HepG2 (cell line): ENCODE data around the gene SMARCA4. TPM values are rescaled to one million over a fixed set of nuclear protein-coding genes. Genes with fewer than 3 reads are reported as not detected.

Source experiments
- ATAC-seq: fragments of 200-7000 bp; cut with Tn5 transposase; 3 replicates; pipeline ENCODE4 v1.9.1; 2020; ENCODE audit warnings: mild to moderate bottlenecking, moderate library complexity
- BruUV-seq: library from RNA; stranded (reverse); fragments of 400-500 nt; replicated peaks from 2 replicates; lab custom pipeline; 2021; lab: Mats Ljungman, UMichigan
- CTCF ChIA-PET: fragments of 300-600 bp; formaldehyde crosslinking; extraction: SDS; loops from one replicate; lab custom pipeline; 2021; ENCODE audit warnings: low total read pairs, inconsistent platforms, low intra/inter-chr PET ratio; lab: Yijun Ruan, JAX
- POLR2A ChIA-PET: fragments of 350-600 bp; sonication (Branson Sonifier 250); formaldehyde crosslinking; loops from one replicate; lab custom pipeline; 2020; ENCODE audit warnings: antibody characterized with exemption, inconsistent platforms; lab: Yijun Ruan, JAX
- DNase-seq: peaks from one replicate; pipeline ENCODE4 v3.0.0-alpha.2; 2015; ENCODE audit warnings: low spot score
- FAIRE-seq: peaks from 3 replicates; lab custom pipeline; 2011; peaks lifted over from hg19 to GRCh38; lab: Jason Lieb, UNC
- H2AFZ ChIP-seq: one replicate; pipeline ENCODE4 v1.6.1; 2011; ENCODE audit warnings: low read length, inconsistent platforms
- H3K27ac ChIP-seq: fragments of 300-600 bp; 3 replicates; pipeline ENCODE4 v1.8.0; 2011; ENCODE audit warnings: mixed run types, mild to moderate bottlenecking, mixed read lengths, low read length, inconsistent platforms; ENCODE audit not compliant: insufficient read depth; ENCODE audit errors: extremely low read length
- H3K27me3 ChIP-seq, 2 experiments: fragments of 200-600 bp in 1 of 2; 2 replicates in 1 of 2; 3 replicates in 1 of 2; pipeline versions ENCODE4 v1.6.0 to v1.8.0; 2011; ENCODE audit warnings: low read length in 2 of 2, mild to moderate bottlenecking in 2 of 2, moderate library complexity in 2 of 2, inconsistent platforms in 1 of 2; ENCODE audit not compliant: insufficient read depth in 2 of 2, control insufficient read depth in 1 of 2
- H3K36me3 ChIP-seq, 2 experiments: fragments of 200-600 bp in 1 of 2; replicated peaks in 1 of 2; 2 replicates in 1 of 2; 3 replicates in 1 of 2; pipeline versions ENCODE4 v1.5.1 to v1.8.0; 2011; ENCODE audit warnings: low read length in 2 of 2, inconsistent platforms in 1 of 2; ENCODE audit not compliant: insufficient read depth in 2 of 2, control insufficient read depth in 1 of 2
- H3K4me1 ChIP-seq: 2 replicates; pipeline ENCODE4 v1.5.1; 2012; ENCODE audit warnings: low read length, inconsistent platforms; ENCODE audit not compliant: insufficient read depth
- H3K4me2 ChIP-seq: 2 replicates; pipeline ENCODE4 v1.6.0; 2011; ENCODE audit warnings: low read depth, low read length, inconsistent platforms
- H3K4me3 ChIP-seq, 3 experiments: fragments of 200-600 bp in 1 of 3; sonication (generic), shearing (Covaris generic) in 1 of 3; replicated peaks in 1 of 3; 2 replicates each; pipeline ENCODE4 v1.5.1; 2011 to 2016; ENCODE audit warnings: low read length in 3 of 3, inconsistent platforms in 2 of 3, low read depth in 2 of 3, mild to moderate bottlenecking in 2 of 3, control low read depth in 1 of 3, mixed read lengths in 1 of 3; ENCODE audit not compliant: insufficient read depth in 1 of 3
- H3K79me2 ChIP-seq: one replicate; pipeline ENCODE4 v1.6.1; 2011; ENCODE audit warnings: low read length, inconsistent platforms; ENCODE audit not compliant: insufficient read depth
- H3K9ac ChIP-seq: 2 replicates; pipeline ENCODE4 v1.6.0; 2011; ENCODE audit warnings: mild to moderate bottlenecking, low read depth, low read length, inconsistent platforms; ENCODE audit not compliant: insufficient read depth
- H3K9me3 ChIP-seq: 2 replicates; pipeline ENCODE4 v1.5.1; 2012; ENCODE audit warnings: mild to moderate bottlenecking, low read length
- H4K20me1 ChIP-seq: 2 replicates; pipeline ENCODE4 v1.6.0; 2011; ENCODE audit warnings: inconsistent platforms, mild to moderate bottlenecking, low read length, moderate library complexity; ENCODE audit not compliant: insufficient read depth
- ADNP ChIP-seq: sonication (generic); formaldehyde crosslinking; IDR thresholded peaks from 2 replicates; pipeline ENCODE4 v1.4.0; 2020; ENCODE audit warnings: missing genetic modification reagents
- NFYB ChIP-seq: sonication (generic); formaldehyde crosslinking; IDR thresholded peaks from 2 replicates; pipeline ENCODE4 v1.4.0; 2020; ENCODE audit warnings: missing genetic modification reagents
- POLR2AphosphoS5 ChIP-seq: IDR thresholded peaks from 2 replicates; pipeline ENCODE4 v1.6.1; 2012; ENCODE audit warnings: low read depth, low read length
- PTBP1 ChIP-seq: fragments of 200-400 bp; formaldehyde crosslinking; IDR thresholded peaks from 2 replicates; pipeline ENCODE4 v1.6.1; 2018; ENCODE audit warnings: low read length, low read depth; ENCODE audit not compliant: poor library complexity, severe bottlenecking
- SSRP1 ChIP-seq: IDR thresholded peaks from 2 replicates; pipeline ENCODE4 v1.6.1; 2016; ENCODE audit warnings: control low read depth
- TBL1XR1 ChIP-seq: fragments of 150-350 bp; IDR thresholded peaks from 2 replicates; pipeline ENCODE4 v1.6.1; 2014; ENCODE audit warnings: borderline replicate concordance, low read length; ENCODE audit not compliant: partially characterized antibody
- ZFP82 ChIP-seq: sonication (generic); formaldehyde crosslinking; IDR thresholded peaks from 2 replicates; pipeline ENCODE4 v1.5.1; 2020; ENCODE audit warnings: mild to moderate bottlenecking, missing genetic modification reagents, borderline replicate concordance
- ZNF674 ChIP-seq: sonication (generic); formaldehyde crosslinking; IDR thresholded peaks from 2 replicates; pipeline ENCODE4 v1.5.0; 2020; ENCODE audit warnings: low read depth, mild to moderate bottlenecking, missing genetic modification reagents
- WGBS: methylation state at CpG from one replicate; pipeline ENCODE4 v1.1.6; 2017; ENCODE audit warnings: low lambda C conversion rate; 5-methylcytosine and 5-hydroxymethylcytosine counted together
- in situ Hi-C: cut with HindIII; loops from 2 replicates; pipeline ENCODE4 v1.10.0; 2017; ENCODE audit warnings: low pct_unique_long_range_greater_than_20kb; ENCODE audit not compliant: extremely low pct_ligation_motif_present
- intact Hi-C: fragments of 100-400 bp; cut with micrococcal nuclease; formaldehyde crosslinking; loops from one replicate; pipeline ENCODE4 v1.10.0; 2022; ENCODE audit not compliant: unreplicated experiment
- polyA plus RNA-seq, 8 experiments: library from polyadenylated mRNA; depleted of rRNA in 3 of 8; stranded (reverse) in 7 of 8; unstranded in 1 of 8; fragments of >200 nt; fragmentation: Illumina TruSeq in 4 of 8; extraction: Trizol in 4 of 8; gene quantifications; 2 replicates each; pipeline versions ENCODE4 v1.2.1 to v1.2.3, GENCODE V29; 2011 to 2016; ENCODE audit warnings: low read depth in 4 of 8, missing spikeins in 1 of 8, mixed read lengths in 1 of 8; ENCODE audit not compliant: insufficient read depth in 1 of 8
- total RNA-seq, 5 experiments: library from RNA; depleted of rRNA; stranded (reverse); fragments of >200 nt; fragmentation: Illumina TruSeq; extraction: Trizol; gene quantifications; 2 replicates each; pipeline ENCODE4 v1.2.3, GENCODE V29; 2016; ENCODE audit warnings: low read depth in 1 of 5
- TF ChIP-seq, protein P1 (sequence below): sonication (generic); formaldehyde crosslinking; IDR thresholded peaks from 2 replicates; pipeline ENCODE4 v1.4.0; 2020; ENCODE audit warnings: missing genetic modification reagents
- TF ChIP-seq, protein P2 (sequence below): sonication (generic); formaldehyde crosslinking; IDR thresholded peaks from 2 replicates; pipeline ENCODE4 v1.4.0; 2020; ENCODE audit warnings: missing genetic modification reagents
- TF ChIP-seq, protein P3 (sequence below), 2 experiments: IDR thresholded peaks; 2 replicates each; pipeline ENCODE4 v1.6.1; 2011 to 2012; ENCODE audit warnings: low read length in 2 of 2, borderline replicate concordance in 1 of 2, low read depth in 1 of 2, mild to moderate bottlenecking in 1 of 2, moderate library complexity in 1 of 2

The SMARCA4 gene
- total and polyA plus RNA-seq, 2 of the 13 experiments (the other 11 are each of a cell fraction or from before 2014, with no cell fraction given) = 25.4 to 45.9 TPM

DNA sequence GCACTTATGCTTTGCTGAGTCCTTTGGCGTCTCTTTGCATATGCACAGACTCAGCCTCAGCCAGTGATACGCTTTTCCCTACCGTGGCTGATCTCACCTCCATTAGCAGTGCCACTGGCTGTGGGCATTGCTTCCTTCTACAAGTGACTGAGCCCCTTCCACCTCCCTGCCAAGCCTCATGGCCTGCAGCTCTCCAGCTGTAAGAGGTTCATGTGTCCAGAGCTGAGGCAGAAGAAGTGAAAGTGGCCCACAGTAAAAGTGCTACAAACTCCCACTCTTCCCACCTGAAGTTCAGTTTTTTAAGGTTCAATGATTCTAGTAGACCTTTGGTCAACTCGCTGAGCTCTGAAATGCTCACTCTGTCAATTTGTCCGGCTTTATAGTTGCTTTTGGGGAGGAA lies 44.7 kb downstream of the SMARCA4 start:
- no peak overlapping the region for H3K4me3 ChIP-seq
- no peak overlapping the region for H2AFZ ChIP-seq
- CTCF ChIA-PET = no interaction called here
- H3K4me2 ChIP-seq = no peak overlapping the region
- in situ Hi-C loops = no loop called here
- H4K20me1 ChIP-seq = no peaks in the 10 kb centered on the region
- TF ChIP-seq PTBP1 = no peak
- TF ChIP-seq, protein P1, sequence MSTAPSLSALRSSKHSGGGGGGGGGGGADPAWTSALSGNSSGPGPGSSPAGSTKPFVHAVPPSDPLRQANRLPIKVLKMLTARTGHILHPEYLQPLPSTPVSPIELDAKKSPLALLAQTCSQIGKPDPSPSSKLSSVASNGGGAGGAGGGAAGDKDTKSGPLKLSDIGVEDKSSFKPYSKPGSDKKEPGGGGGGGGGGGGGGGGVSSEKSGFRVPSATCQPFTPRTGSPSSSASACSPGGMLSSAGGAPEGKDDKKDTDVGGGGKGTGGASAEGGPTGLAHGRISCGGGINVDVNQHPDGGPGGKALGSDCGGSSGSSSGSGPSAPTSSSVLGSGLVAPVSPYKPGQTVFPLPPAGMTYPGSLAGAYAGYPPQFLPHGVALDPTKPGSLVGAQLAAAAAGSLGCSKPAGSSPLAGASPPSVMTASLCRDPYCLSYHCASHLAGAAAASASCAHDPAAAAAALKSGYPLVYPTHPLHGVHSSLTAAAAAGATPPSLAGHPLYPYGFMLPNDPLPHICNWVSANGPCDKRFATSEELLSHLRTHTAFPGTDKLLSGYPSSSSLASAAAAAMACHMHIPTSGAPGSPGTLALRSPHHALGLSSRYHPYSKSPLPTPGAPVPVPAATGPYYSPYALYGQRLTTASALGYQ = no peak
- TF ChIP-seq TBL1XR1 = no peak
- TF ChIP-seq ADNP = no peak
- TF ChIP-seq POLR2AphosphoS5 = no peak
- TF ChIP-seq ZFP82 (CRISPR knock-in tag) = no peak
- no peak for TF ChIP-seq SSRP1 (CRISPR knock-in tag)
- TF ChIP-seq, protein P2, sequence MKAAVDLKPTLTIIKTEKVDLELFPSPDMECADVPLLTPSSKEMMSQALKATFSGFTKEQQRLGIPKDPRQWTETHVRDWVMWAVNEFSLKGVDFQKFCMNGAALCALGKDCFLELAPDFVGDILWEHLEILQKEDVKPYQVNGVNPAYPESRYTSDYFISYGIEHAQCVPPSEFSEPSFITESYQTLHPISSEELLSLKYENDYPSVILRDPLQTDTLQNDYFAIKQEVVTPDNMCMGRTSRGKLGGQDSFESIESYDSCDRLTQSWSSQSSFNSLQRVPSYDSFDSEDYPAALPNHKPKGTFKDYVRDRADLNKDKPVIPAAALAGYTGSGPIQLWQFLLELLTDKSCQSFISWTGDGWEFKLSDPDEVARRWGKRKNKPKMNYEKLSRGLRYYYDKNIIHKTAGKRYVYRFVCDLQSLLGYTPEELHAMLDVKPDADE (CRISPR knock-in tag) = no peak
- TF ChIP-seq, protein P3, sequence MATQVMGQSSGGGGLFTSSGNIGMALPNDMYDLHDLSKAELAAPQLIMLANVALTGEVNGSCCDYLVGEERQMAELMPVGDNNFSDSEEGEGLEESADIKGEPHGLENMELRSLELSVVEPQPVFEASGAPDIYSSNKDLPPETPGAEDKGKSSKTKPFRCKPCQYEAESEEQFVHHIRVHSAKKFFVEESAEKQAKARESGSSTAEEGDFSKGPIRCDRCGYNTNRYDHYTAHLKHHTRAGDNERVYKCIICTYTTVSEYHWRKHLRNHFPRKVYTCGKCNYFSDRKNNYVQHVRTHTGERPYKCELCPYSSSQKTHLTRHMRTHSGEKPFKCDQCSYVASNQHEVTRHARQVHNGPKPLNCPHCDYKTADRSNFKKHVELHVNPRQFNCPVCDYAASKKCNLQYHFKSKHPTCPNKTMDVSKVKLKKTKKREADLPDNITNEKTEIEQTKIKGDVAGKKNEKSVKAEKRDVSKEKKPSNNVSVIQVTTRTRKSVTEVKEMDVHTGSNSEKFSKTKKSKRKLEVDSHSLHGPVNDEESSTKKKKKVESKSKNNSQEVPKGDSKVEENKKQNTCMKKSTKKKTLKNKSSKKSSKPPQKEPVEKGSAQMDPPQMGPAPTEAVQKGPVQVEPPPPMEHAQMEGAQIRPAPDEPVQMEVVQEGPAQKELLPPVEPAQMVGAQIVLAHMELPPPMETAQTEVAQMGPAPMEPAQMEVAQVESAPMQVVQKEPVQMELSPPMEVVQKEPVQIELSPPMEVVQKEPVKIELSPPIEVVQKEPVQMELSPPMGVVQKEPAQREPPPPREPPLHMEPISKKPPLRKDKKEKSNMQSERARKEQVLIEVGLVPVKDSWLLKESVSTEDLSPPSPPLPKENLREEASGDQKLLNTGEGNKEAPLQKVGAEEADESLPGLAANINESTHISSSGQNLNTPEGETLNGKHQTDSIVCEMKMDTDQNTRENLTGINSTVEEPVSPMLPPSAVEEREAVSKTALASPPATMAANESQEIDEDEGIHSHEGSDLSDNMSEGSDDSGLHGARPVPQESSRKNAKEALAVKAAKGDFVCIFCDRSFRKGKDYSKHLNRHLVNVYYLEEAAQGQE (IDR thresholded peaks at IDR 0.05; ENCODE audit: borderline replicate concordance in 1 of 2, low read depth in 1 of 2, low read length in 2 of 2) = no peak
- TF ChIP-seq ZNF674 (CRISPR knock-in tag) = no peak
- no peak for TF ChIP-seq NFYB (CRISPR knock-in tag)
- 96% methylated on average over 5 of the region's 5 CpGs for WGBS
- H3K4me1 ChIP-seq = no peaks in the 10 kb centered on the region
- peaks cover 18 to 53% of the 10 kb centered on the region in 2 experiments for H3K36me3 ChIP-seq
- FAIRE-seq (no peak), DNase-seq (no peak), ATAC-seq (no peak)
- H3K27me3 ChIP-seq = no peaks in the 10 kb centered on the region
- intact Hi-C loops = no loop called here
- no peaks in the 10 kb centered on the region for H3K9me3 ChIP-seq
- POLR2A ChIA-PET = interaction anchor here (0.5 kb wide), 1 partner anchor 31 kb away, joined by 3 read pairs; no protein-coding TSS in a partner anchor
- no TSS peak for BruUV-seq
- no peak overlapping the region for H3K27ac ChIP-seq
- no peaks in the 10 kb centered on the region for H3K79me2 ChIP-seq
- H3K9ac ChIP-seq = no peak overlapping the region
